ELR (cell line): ENCODE measurements around the gene UBFD1.
"Not testable (repeated sequence)": the region's sequence is repeated elsewhere in the genome, so short reads cannot be mapped to it uniquely, and the experiment has no call there.

Source experiments
- DNase-seq: peaks from one replicate; pipeline ENCODE4 v3.0.0-alpha.2; 2015; ENCODE audit warnings: low read depth

Gene UBFD1

GRCh38 chr16:23609929-23610328 is 52.4 kb downstream of the UBFD1 start:
- DNase-seq, result no peak

GRCh38 chr16:23610905-23611304 is 53.4 kb downstream of the UBFD1 start:
- not testable (repeated sequence) for DNase-seq

- peak; percentile 4 for DNase-seq
Measured at GRCh38 chr16:23611936-23612335, 54.4 kb downstream of the UBFD1 start.

- no peak for DNase-seq
Measured at GRCh38 chr16:23615805-23616204, 58.3 kb downstream of the UBFD1 start.
